HG03432 (cell line): ENCODE measurements around the gene CBFA2T2.
"Not testable (repeated sequence)": the region's sequence is repeated elsewhere in the genome, so short reads cannot be mapped to it uniquely, and the experiment has no call there.

Source experiments
- ATAC-seq: cut with Tn5 transposase; IDR thresholded peaks from one replicate; pipeline ENCODE4 v1.9.1; 2021; ENCODE audit warnings: mild to moderate bottlenecking, moderate library complexity; ENCODE audit not compliant: unreplicated experiment

CBFA2T2 gene

DNA sequence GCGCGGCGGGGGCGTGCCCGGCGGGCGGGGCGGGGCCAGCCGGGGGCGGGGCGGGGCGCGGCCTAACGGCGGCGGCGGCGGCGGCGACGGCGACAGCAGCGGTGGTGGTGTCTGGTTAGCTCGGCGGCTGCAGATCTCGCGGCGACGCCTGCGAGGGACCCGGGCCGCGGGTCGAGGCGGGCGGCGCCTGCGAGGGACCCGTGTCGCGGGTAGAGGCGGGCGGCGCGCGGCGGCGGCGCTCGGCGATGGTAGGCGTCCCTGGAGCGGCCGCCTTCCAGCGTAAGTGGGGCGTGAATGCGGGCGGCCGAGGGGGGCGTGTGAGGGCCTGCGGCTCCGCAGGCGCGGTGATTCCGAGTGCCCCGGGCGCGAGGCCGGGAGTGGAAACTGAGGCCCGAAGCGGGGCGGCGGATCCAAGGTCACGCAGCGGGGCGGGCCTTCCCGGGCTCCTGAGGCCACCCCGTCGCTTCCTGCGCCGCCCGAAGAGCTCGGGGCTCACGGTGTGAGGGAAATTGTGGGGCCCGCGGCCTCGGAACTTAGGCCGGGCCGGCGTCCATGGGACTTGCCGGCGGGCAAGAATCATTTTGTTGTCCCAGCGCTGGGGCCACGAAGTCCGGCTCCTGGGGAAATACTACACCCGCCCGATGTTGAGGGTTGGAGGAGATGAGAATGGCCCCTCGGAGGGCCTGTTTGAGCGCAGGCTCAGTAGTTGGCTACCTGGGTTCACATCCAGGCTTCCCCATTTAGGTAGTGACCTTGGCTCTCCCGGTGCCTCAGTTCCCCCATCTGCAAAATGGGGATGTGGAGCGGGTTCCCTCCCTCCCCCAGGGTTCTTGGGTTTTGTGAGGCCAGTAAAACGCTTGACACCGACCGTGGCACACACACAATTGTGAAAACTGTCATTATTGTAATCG, at the start of gene CBFA2T2:
Gene CBFA2T2, plus strand, starts transcription at position 74 of the 911 bp plus-strand sequence. Its CDS starts 172 bp downstream, at position 246.
- ATAC-seq, result peak; percentile 51

DNA sequence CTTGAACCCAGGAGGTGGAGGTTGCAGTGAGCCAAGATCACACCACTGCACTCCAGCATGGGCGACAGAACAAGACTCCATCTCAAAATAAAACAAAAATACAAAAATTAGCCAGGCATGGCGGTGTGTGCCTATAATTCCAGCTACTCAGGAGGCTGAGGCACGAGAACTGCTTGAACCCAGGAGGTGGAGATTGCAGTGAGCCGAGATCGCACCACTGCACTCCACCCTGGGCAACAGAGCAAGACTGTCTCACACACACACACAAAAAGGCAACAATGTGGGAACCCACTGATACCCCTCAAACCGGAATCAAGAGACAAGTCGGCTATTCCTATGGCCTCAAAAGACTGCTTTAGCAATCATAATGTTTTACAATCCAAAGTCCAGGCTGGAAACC, 49.3 kb upstream of the CBFA2T2 start:
- ATAC-seq, result not testable (repeated sequence)

DNA sequence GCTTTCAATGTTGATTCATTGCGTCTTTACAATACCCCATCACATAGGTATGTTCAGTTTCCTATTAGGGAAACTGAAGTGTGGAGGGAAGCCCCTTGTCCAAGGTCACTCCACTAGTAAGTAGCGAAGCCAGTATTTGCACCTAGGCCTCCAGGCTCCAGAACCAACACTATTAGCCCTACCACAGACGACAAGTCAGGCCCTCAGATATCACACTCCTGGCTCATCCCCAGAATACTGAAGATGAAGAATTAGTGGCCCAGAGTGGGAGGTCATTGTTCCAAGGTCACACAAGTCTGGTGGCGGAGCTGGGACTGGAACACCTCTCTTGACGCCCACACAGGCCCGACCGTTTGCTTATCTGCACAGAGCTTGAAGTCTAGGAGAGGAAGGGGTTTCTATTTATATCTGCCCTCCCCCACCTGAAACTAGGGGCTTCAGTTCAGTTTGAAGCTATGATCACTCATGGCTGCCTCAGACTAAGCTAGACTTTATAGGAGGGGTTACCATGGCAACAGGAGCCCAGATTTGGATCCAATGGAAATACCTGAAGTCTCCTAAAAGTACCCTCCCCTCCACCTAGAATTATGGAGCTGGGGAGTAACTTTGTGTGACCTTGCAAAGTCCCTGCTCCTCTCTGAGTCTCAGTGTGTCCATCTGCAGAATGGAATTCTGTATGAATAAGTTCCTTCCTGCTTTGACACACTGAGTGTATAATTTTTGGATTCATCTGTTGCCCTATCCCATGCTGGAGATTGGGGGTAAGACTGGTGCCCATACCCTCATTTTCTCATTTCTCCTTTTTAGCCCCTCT, 48.5 kb upstream of the CBFA2T2 start:
- no peak for ATAC-seq

DNA sequence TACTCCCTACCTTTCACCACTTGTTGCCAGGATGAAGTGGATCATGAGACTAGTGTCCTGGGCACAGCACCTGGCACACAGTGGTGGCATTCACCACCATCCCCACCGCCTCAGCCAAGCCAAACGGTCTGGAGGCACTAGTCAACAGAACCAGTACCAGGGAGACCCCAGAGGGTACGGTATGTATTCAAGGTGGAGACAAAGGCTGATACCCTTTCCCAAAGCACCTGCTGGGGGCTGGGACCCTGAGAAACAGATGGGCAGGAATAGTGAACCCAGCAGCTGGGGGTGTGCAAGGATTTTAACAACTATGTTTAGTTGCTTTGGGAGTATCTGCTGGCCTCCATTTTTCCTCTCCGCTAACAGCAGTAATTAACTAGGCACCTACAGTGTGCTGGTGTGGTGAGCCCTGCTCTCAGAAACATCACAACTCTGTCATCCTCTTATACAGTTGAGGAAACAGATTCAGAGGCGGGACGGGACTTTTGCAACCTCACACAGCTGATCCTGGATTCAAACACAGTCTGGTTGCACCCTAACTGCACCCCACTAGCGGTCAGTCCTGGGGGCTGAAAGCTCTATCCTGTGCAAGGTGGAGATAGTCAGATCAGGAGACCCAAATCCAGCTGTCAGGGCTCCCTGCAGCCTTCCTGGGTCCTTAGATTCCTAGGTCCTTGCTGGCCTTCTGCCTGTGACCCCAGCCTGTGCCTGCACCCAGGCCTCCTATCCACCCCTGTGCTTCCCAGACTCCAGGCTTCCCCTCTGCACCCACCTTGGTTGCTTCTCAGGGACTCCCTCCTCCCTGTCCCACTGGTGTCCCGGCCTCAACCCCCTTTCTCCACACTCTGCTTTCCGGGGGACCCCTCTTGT, 47.5 kb upstream of the CBFA2T2 start:
- ATAC-seq, result no peak

DNA sequence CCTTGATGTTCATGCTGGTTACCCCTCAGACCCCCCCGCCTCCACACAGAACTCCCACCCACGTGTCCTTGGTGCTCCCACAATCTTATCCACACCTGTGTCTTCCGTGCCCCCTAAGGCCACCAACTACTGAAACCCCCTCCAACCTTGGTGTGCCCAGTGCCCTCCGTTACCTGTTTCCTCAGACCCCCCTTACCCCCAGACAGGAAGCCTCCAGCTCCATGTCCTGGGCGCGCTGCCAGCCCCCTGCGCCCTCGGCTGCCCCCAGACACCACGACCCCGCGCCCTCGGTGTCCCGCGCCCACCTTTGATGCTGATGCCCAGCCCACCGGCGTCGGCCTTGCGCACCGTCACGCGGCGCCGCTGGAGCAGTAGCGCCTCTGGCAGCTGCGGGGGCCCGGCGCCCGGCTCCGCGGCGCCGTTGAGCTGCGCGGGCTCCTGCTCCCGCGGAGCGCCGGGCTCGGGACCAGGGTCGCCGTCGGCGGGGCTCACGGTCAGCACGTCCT, 46.8 kb upstream of the CBFA2T2 start:
- peak; percentile 11 for ATAC-seq

DNA sequence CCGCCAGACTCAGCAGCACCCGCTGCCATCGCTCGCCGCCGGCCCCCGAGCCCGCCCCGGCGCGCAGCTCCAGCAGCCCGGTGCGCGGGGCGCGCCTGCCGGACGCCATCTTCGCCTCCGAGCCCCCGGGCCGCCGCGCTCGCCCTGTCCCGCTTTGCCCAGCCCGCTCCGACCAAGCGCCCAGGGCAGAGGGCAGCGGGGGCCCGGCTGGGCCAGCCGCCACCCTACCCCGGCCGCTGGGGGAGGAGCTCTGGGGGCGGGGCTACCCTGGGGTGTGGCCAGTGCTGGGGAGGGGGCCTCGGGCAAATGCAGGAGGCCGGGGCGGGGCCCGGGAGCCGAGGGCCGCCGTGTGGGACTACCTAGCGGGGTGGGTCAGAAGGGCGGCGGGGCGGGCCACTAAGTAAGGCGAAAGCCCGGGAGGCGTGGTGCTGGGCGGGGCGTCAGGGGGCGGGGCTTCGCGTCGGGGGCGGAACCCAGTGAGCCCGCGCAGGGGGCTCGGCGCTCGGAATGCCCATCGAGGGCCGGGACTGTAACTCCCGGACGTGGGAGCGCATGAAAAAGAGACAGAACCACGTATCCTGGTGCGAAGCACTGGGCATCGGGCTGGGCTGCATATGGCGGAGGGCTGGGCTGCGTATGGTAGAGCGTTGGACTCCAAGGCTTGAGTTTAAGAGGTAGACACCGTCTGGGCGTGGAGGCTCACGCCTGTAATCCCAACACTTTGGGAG, 46.2 kb upstream of the CBFA2T2 start, which contains the start of gene SNTA1:
Gene SNTA1, minus strand, starts transcription at position 252 of the 728 bp plus-strand sequence. Its CDS starts 143 bp downstream, at position 109.
- peak; percentile 75 for ATAC-seq

DNA sequence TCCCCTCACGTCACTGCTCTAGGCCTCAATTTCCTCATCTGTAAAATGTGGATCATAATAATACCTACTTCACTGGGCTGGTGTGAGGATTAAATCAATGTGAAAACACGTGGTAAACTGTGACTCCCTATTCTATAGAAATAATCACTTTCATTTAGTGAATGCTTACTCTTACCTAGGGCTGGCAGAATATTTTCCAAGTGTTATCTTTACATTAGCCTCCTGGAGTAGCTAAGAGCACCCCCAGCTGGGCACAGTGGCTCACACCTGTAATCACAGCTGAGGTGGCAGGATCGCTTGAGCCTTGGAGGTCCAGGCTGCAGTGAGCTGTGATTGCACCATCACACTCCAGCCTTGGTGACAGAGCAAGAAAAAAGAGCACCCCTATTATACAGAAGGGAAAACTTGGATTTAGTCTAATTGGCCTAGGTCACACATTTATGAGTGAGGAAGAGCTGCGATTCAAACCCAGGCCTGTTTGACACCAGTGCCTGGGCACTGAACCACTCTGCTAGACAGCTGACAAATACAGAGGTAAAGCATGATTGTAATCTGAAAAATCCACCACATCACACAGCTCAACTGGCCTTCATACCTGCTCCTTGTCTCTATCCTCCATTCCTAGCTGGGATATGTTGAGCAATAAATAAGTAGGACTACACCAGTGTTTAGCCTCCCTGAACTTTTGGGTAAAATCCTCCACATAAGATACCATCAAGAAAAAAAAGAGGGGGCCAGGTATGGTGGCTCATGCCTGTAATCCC, 44.9 kb upstream of the CBFA2T2 start:
- ATAC-seq, result no peak

DNA sequence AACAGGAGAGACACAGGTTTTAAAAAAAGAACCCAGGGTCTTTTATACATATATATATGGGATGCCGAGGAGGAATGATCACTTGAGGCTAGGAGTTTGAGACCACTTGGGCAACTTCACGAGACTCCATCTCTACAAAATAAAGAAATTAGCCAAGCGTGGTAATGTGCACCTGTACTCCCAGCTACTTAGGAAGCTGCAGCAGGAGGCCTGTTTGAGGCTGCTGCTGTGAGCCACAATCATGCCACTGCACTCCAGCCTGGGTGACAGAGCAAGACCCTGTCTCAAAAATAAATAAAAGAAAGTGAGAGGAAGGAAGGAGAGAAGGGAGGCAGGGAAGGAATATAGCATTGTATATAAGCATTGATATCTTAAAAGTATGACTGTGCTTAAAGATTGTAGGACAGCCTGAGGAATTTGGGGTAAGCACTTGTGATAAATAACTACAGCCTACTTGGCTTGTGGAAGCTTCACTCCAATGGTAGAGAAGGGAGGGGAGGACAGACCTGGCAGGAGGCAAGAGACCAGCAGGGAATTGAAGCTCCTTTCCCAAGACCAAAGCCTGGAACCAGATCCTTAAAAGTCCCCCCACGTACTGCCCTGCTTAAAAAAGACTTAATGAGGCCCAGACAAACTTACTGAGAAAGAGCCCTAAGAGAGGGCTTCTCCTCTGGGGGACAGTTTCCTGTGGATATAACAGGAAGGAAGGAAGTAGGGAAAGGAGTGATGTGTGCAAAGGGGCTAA, 43.8 kb upstream of the CBFA2T2 start:
- no peak for ATAC-seq

DNA sequence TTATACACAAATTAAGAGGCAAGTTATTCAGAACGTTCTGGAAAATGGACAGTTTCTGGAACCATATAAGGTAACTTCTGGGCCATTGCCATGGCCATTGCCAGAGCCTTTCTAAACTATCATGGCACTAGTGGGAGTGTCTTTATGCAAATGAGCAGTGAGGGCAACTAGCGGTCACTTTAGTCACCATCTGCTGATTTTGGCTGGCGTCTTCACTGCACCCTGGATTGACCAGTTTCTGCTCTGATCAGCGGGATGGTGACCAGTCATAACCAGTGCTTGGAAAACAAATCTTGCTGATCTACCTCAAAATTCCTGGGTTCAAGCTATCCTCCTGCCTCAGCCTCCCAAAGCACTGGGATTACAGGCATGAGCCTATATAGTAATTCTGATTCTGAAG, 39.0 kb upstream of the CBFA2T2 start:
- no peak for ATAC-seq

DNA sequence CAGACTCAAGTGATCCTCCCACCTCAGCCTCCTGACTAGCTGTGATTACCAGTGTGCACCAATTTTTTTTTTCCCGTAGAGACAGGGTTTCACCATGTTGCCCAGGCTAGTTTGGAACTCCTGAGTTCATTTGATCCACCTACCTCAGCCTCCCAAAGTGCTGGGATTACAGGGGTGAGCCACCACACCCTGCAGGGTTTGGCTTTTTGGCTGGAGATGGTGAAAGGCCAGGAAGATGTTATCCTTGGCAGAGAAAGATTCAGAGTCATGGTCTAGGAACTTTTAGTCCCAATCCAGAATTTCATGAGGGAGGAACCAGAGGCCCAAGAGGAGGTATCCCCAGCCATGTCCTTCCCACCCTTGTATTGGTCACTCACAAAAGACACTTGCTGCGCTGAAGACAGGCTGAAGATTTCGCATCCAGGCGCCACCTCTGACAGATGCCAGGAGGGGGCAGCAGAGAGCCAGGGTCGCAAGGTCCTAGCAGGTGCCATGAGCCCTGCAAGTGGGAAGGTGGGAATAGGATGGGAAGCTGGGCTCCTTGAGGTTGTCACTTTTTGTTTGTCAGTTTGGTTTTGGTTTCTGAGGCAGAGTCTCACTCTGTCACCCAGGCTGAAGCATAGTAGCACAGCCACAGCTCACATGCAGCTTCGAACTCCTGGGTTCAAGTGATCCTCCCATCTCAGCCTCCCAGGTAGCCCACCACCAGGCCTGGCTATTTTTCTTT, 32.8 kb upstream of the CBFA2T2 start:
- ATAC-seq, result not testable (repeated sequence)

DNA sequence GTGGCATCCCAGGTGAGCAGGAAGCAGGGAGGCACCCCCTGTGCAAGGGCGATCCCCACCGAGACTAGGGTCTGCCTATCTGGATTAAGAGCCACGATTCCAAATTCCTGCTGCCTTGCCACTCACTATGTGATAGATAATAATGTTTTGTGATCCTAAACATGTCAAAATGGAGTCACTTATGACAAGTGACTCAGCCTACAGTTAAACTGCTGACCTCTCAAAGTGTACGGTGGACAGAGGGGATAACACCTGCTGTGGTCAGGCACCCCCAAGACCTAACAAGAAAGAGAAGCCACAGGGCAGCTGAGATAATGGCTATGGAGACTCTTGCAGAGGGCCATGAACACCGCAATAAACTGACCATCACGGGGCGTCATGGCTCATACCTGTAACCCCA, 30.3 kb upstream of the CBFA2T2 start:
- no peak for ATAC-seq

DNA sequence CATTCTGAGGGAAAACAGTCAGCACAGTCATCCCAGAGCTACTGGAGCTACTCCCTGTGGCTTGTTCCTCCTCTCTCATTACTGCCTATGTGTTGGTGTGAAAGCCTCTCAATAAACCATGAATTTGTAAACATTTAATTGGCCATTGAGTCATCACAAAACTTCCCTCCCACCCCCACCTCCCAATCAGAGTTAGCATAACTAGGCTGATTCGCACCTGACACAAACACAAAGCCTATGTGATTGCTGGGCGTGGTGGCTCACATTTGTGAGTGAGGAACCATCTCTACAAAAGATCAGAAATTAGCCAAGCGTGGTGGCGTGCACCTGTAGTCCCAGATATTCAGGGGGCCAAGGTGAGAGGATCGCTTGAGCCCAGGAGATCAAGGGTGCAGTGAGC, 29.2 kb upstream of the CBFA2T2 start:
- no peak for ATAC-seq

DNA sequence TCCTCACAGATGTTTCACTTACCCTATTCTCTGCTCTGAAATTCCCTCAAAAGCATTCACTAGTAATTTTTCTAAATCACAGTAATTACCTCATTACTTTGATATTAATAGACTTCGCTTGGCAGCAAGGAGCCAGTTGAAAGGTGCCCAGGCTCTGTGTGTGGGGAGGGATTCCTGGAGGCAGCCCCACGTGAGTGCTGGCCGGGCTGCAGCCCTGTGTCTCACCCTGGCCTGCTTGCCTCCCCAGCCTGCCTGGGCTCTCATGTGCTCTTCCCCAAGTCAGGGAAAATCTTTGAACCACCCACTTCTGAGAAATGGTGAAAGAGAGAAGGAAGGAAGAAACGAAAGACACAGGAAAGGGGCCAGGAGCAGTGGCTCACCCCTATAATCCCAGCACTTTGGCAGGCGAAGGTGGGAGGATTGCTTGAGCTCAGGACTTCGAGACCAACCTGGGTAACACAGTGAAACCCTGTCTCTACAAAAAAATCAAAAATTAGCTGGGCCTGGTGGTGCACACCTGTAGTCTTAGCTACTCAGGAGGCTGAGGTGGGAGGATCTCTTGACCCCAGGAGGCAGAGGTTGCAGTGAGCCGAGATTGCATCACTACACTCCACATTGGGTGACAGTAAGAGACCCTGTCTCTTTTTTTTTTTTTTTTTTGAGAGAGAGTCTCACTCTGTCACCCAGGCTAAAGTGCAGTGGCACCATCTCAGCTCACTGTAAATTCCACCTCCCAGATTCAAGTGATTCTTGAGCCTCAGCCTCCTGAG, 26.4 kb upstream of the CBFA2T2 start:
- ATAC-seq, result no peak

DNA sequence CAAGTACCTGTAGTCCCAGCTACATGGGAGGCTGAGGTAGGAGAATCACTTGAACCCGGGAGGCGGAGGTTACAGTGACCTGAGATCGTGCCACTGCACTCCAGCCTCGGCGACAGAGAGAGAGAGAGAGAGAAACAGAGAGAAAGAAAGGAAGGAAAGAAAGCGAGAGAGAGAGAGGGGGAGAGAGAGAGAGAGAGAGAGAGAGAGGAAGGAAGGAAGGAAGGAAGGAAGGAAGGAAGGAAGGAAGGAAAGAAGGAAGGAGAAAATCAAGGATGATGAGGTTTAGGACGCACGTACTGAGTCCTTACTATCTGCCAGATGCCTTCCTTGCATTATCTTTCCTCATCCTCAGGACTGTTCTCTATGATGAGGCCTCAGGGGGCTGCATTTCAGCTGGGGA, 25.1 kb upstream of the CBFA2T2 start:
- ATAC-seq, result not testable (repeated sequence)

DNA sequence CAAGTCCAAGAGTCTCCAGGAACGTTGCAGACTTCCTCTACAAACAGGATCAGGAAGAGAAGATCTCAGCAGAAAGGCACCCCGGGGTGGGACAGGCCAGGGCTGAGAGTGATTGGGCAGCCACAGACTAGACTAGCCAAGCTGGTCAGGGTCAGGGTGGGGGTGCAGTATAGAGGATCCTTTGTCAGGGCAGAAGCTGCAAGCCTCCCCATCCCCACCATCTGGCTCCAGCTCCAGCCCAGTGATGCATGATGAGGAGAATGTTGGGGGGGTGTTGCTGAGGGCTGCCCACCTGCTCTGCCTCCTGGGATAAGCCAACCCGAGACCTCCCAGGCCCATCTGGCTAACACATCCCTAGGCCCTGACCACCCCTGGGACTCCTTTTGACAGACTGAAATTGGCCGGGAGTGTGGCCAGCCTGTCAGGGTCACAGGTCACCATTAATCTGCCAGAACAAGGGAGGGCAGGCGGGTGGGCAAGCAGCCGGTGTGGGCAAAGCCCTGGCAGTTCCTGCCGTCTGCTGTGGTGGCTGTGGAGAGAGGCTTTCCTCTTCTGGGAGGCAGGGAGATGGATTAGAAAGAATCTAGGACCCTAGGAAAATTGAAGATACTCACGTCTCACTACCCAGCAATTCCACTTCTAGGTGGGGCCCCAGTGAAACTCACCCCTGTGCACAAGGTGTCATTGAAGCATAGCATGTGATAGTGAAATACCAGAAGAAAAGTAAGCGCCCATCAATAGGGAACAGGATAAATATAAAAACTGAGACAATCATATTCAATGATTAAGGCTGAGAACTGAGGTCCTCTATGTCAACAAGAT, 24.2 kb upstream of the CBFA2T2 start:
- ATAC-seq, result no peak

DNA sequence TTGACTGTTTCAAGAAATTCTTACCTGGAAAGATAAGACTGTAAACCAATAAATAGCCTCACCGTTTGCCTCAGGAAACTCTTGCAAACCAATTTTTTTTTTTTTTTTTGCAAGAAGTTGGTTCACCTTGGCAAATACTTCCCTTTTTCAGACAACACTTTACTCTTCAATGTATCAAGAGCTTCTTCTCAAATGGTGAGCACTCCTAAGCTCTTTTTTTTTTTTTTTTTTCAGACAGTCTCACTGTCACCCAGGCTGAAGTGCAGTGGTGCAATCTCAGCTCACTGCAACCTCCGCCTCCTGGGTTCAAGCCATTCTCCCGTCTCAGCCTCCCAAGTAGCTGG, 23.6 kb upstream of the CBFA2T2 start:
- no peak for ATAC-seq
